Ovary (tissue), 9 donors: Measurements from ENCODE around the gene BRICD5. TPM values are rescaled to one million over a fixed set of nuclear protein-coding genes. Genes with fewer than 3 reads are reported as not detected.

Experiments used
- DNase-seq, 5 donors: peaks; one replicate each; pipeline ENCODE4 v3.0.0-alpha.2; 2019 to 2020
- H3K27ac ChIP-seq, 2 donors: fragments of 200-600 bp; one replicate each; pipeline versions ENCODE4 v1.5.1 to v1.8.0; 2019 to 2022
- H3K27me3 ChIP-seq: fragments of 200-600 bp; one replicate; pipeline ENCODE4 v1.8.0; 2022
- H3K36me3 ChIP-seq: fragments of 200-600 bp; sonication (generic); one replicate; pipeline ENCODE4 v1.5.1; 2019
- H3K4me1 ChIP-seq: one replicate; pipeline ENCODE4 v1.8.1; 2013; ENCODE audit warnings: mild to moderate bottlenecking, moderate library complexity; ENCODE audit not compliant: insufficient read depth
- H3K4me3 ChIP-seq: fragments of 200-600 bp; sonication (generic); one replicate; pipeline ENCODE4 v1.5.1; 2017
- H3K9me3 ChIP-seq, 2 donors: fragments of 200-600 bp in 1 of 2; sonication (generic) in 1 of 2; one replicate each; pipeline versions ENCODE4 v1.5.1 to v1.8.1; 2013 to 2019; ENCODE audit warnings: mild to moderate bottlenecking in 1 of 2, moderate library complexity in 1 of 2
- CTCF ChIP-seq, 3 donors: fragments of 450-650 bp in 2 of 3; fragments of 200-600 bp in 1 of 3; IDR thresholded peaks; one replicate each; pipeline versions ENCODE4 v1.5.1 to v1.8.0; 2016 to 2022; ENCODE audit warnings: antibody characterized with exemption in 3 of 3, mild to moderate bottlenecking in 1 of 3
- EP300 ChIP-seq: sonication (generic); formaldehyde crosslinking; IDR thresholded peaks from one replicate; pipeline ENCODE4 v1.6.1; 2017; ENCODE audit warnings: antibody characterized with exemption
- POLR2A ChIP-seq: fragments of 450-650 bp; IDR thresholded peaks from one replicate; pipeline ENCODE4 v1.6.1; 2017; ENCODE audit warnings: antibody characterized with exemption, mild to moderate bottlenecking, moderate library complexity
- WGBS, 3 donors: extraction: QIAGEN DNeasy Blood & Tissue Kit in 1 of 3; methylation state at CpG; one replicate each; pipeline versions ENCODE4 v1.1.5 to v1.1.7; 2013 to 2017; 5-methylcytosine and 5-hydroxymethylcytosine counted together
- intact Hi-C, 4 donors: fragments of 100-400 bp; cut with DNase I; formaldehyde crosslinking; loops; one replicate each; pipeline versions ENCODE4 v1.11.0 to v1.15.1; 2022 to 2023
- polyA plus RNA-seq, 2 donors: library from polyadenylated mRNA; stranded (reverse); fragments of 200-250 nt in 1 of 2; fragments of 350-450 nt in 1 of 2; fragmentation: Illumina TruSeq in 1 of 2; extraction: RNeasy Lipid Tissue Mini Kit (QIAGEN cat#74804) in 1 of 2; gene quantifications; one replicate each; pipeline ENCODE4 v1.2.3, GENCODE V29; 2013 to 2014
- total RNA-seq, 7 donors: library from RNA; depleted of rRNA in 2 of 7; stranded (reverse); fragments of >200 nt in 2 of 7; fragmentation: NEBNext Ultra II Directional in 3 of 7; extraction: Animal tissue kit (Norgen Biotek cat#: 25700) in 3 of 7; gene quantifications; one replicate each; pipeline versions ENCODE4 v1.1.0 to v1.2.4, GENCODE V29; 2016 to 2023
- donor health status: DM: no; HTN: no; CAD: no; lungs with moderate emphysema.
- donor health status: DM: no; HTN: no; CAD: no.
- donor health status: Bipolar disorder and iron deficiency.
- donor health status: DM: yes; HTN: yes; CAD: no.
- donor health status: DM: no; HTN: no; CAD: no.
- donor health status: DM: yes; HTN: yes; CAD: no.

Gene BRICD5
- total and polyA plus RNA-seq, 9 donors, result 0.37 to 8.3 (median 6.2) TPM

DNA sequence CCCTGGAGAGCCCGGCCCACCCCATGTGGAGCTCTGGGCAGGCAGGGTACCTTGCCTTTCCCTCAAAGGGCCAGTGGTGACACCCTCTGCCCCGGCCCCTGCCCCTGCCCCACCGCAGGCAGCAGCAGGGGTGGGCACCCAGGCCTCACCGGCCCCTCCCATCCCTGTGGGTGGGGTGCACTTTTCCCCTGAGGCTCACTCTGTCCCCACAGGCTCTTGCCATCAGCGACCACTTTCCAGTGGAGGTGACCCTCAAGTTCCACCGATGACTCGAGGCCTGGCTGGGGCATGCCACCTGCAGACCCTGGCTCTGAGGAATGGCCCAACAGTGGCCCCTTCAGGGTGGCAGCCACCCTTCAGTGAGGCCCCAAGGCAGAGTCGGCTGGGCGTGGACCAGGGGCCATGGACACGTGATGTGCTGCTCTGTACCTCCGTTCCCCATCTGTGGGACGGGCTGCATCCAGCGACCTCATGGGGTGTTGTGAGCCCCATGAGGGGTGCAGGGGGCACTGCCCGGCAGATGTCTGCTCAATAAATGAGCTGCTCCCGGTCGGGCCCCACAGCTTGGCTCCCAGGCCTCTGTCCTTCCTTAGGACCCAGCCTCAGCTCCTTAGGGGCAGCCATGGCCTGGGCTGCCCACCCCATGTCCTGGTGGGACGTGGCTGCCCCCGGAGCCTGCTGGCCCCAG lies 27.6 kb upstream of the BRICD5 start:
- no peak for DNase-seq
- no peak overlapping the region for H3K27ac ChIP-seq
- intact Hi-C loops, result no loop called here
- no peak for TF ChIP-seq EP300
- no peak for TF ChIP-seq CTCF (IDR thresholded peaks at IDR 0.05)
- no peak for TF ChIP-seq POLR2A
- no peaks in the 10 kb centered on the region for H3K27me3 ChIP-seq
- H3K36me3 ChIP-seq, result no peaks in the 10 kb centered on the region
- H3K4me3 ChIP-seq, result no peak overlapping the region
- H3K9me3 ChIP-seq, result peaks cover 0 to 3% of the 10 kb centered on the region in 2 donors
- peaks cover 7% of the 10 kb centered on the region for H3K4me1 ChIP-seq
- WGBS, 3 donors, result 64 to 69% (median 65%) methylated on average over 12 to 18 of the region's 18 CpGs

GRCh38 chr16:2237493-2238149 lies 27.0 kb upstream of the BRICD5 start:
- Histone ChIP-seq H3K27me3 (no peaks in the 10 kb centered on the region), H3K4me1 (peaks cover 7% of the 10 kb centered on the region), H3K9me3 (peaks cover 0 to 3% of the 10 kb centered on the region in 2 donors), H3K4me3 (no peak overlapping the region), H3K36me3 (no peaks in the 10 kb centered on the region), H3K27ac (no peak overlapping the region)
- no peak for TF ChIP-seq POLR2A
- no peak for TF ChIP-seq EP300
- TF ChIP-seq CTCF (IDR thresholded peaks at IDR 0.05), result no peak
- intact Hi-C loops, result no loop called here
- no peak for DNase-seq
- WGBS, 3 donors, result 33 to 44% (median 39%) methylated on average over 41 to 65 of the region's 65 CpGs

GRCh38 chr16:2237102-2237482 lies 26.4 kb upstream of the BRICD5 start:
- WGBS, 3 donors, result 4 to 11% (median 5%) methylated on average over 7 to 40 of the region's 40 CpGs
- intact Hi-C loops, result no loop called here
- no peaks in the 10 kb centered on the region for H3K27me3 ChIP-seq
- peak in 1 of 5 donors; percentile 24 for DNase-seq
- TF ChIP-seq POLR2A (no peak), EP300 (no peak), CTCF (IDR thresholded peaks at IDR 0.05) (no peak)
- H3K27ac ChIP-seq, result no peak overlapping the region
- H3K4me1 ChIP-seq, result peaks cover 7% of the 10 kb centered on the region
- H3K4me3 ChIP-seq, result no peak overlapping the region
- no peaks in the 10 kb centered on the region for H3K36me3 ChIP-seq
- peaks cover 0 to 3% of the 10 kb centered on the region in 2 donors for H3K9me3 ChIP-seq

DNA sequence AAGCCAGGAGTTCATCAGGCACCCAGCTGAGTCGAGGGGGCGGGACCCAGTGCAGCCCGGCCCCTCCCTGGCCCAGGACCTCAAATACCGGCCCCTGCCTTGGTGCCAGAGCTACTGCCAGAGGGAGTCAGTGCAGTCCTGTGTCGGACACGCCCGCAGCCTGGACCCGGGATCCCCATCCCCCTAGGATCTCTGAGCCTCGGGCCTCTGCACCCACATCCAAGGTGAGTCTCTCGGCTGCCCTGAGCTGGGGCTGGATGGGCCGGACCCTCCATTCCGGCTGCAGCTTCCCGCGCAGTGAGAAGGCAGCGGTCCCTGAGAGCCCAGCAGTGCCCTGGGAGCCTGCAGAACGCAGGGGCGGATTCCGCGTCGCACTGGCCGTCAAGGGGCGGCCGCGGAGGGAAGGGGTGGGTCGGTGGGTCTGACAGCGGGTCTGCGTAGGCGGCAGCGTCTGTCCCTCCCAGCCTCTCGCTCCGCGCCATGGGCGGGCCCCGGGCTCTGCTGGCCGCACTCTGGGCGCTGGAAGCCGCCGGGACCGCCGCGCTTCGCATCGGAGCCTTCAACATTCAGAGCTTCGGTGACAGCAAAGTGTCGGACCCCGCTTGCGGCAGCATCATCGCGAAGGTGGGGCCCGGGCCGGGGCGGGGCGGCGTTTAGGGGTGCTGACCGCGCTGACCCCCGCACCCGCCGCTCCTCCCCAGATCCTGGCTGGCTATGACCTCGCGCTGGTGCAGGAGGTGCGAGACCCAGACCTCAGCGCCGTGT lies 25.9 kb upstream of the BRICD5 start, which contains the start of gene DNASE1L2:
Gene DNASE1L2 (plus strand): TSS at position 108 of the 765 bp plus-strand sequence. CDS start 373 bp downstream, at position 481.
- H3K9me3 ChIP-seq, result peaks cover 0 to 3% of the 10 kb centered on the region in 2 donors
- no peaks in the 10 kb centered on the region for H3K27me3 ChIP-seq
- H3K36me3 ChIP-seq, result no peaks in the 10 kb centered on the region
- H3K4me3 ChIP-seq, result no peak within 1 kb of the TSS
- 2 to 3% (median 2%) methylated on average over 50 to 64 of the region's 64 CpGs for WGBS, 3 donors
- TF ChIP-seq CTCF (IDR thresholded peaks at IDR 0.05) (no peak), EP300 (no peak), POLR2A (no peak)
- H3K4me1 ChIP-seq, result peaks cover 7% of the 10 kb centered on the region
- peak in 1 of 5 donors; percentile 20 for DNase-seq
- H3K27ac ChIP-seq, result no peak within 1 kb of the TSS
- intact Hi-C loops, result no loop called here
